HG03354 (cell line): Measurements from ENCODE around the gene BORCS8.
"Not testable (repeated sequence)": the region's sequence is repeated elsewhere in the genome, so short reads cannot be mapped to it uniquely, and the experiment has no call there.

Experiments used
- ATAC-seq: cut with Tn5 transposase; IDR thresholded peaks from one replicate; pipeline ENCODE4 v1.9.1; 2021; ENCODE audit warnings: mild to moderate bottlenecking; ENCODE audit not compliant: unreplicated experiment, poor library complexity, severe bottlenecking

Gene BORCS8

DNA sequence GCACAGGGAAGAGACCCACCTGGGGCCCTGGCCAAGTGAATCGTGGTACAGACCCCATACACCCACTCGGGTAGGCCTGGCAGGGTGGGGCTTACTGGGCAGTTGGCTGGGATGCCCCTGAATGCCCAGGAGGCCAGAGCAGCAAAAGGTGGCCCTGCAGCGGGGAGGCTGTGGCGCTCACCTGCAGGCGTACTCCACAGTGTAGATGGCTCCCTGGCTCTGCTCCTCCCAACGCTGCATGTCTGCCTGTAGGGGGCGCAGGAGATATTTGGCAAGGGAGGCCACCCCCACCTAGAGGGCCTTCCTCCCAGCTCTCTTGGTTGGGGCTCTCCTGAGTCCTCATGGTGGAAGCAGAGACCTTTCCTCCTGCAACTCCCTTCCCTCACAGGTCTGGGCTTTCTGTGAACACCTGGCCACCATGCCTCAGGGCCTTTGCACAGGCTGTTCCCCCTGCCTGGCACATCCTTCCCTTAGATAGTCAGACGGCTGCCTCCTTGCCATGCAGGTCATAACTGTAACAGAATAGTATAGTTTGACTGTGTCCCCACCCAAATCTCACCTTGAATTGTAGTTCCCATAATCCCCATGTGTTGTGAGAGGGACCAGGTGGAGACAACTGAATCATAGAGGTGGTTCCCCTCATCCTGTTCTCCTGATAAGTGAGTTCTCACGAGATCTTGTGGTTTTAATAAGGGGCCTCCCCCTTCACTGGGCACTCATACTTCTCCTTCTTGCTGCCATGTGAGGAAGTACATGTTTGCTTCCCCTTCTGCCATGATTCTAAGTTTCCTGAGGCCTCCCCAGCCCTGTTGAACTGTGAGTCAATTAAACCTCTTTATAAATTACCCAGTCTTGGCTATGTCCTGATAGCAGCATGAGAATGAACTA lies 5.9 kb downstream of the BORCS8 start:
- ATAC-seq: no peak

DNA sequence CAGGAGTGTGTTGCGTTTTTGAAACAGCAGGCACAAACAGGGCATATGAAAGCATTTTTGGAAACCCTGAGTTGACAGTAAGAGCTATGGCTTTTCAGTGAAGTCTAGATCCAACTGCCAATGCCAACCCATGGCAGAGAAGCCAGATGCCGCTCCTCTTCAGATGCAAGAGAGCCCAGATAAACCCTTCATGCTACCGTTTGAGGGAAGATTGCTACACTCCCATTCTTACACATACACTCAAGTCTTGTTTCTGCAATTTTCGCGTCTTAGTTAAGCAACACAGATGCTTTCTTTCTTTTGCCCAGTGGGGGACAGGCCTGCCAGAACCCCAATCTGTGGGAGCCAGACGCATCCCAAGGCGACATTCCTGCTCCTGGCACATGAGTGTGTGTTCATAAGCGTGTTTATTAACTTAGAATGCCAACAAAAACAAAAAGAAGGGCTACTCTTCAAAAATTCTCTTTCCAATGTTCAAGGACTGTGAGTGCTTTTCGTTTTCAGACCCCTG lies 10.4 kb downstream of the BORCS8 start:
- no peak for ATAC-seq

- no peak for ATAC-seq
These were observed 12.2 kb downstream of the BORCS8 start for GRCh38 chr19:19179548-19180441.

DNA sequence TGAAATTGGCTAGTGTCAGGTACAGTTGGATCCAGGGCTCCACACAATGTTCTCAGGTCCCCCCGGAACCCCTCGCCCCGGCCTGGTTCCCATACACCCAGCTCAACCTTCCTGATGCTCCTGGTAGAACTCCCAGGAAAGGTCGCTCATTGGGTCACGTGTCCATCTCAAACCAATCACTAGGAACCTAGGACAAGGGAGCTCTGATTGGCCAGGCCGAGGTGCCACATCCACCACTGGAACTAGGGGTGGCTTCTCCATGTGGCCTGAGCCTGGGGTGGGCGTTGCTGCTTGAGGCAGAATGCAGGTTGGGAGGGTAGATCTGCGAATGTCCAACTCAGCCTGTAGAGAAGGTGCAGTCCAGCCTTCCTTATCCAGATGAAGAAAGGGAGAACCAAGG lies 15.0 kb downstream of the BORCS8 start:
- no peak for ATAC-seq

GRCh38 chr19:19173243-19173642 lies 18.7 kb downstream of the BORCS8 start:
- ATAC-seq: not testable (repeated sequence)

- ATAC-seq: no peak
These were observed 20.0 kb downstream of the BORCS8 start for GRCh38 chr19:19171821-19172532.

GRCh38 chr19:19170873-19171672 lies 20.9 kb downstream of the BORCS8 start:
- no peak for ATAC-seq

- ATAC-seq: peak; percentile 87
These were observed 21.7 kb downstream of the BORCS8 start, which contains the start of gene MEF2B for GRCh38 chr19:19170053-19170872. Gene MEF2B, minus strand, starts transcription at chr19:19170263. Its CDS starts 19,528 bp downstream, at chr19:19150735.

DNA sequence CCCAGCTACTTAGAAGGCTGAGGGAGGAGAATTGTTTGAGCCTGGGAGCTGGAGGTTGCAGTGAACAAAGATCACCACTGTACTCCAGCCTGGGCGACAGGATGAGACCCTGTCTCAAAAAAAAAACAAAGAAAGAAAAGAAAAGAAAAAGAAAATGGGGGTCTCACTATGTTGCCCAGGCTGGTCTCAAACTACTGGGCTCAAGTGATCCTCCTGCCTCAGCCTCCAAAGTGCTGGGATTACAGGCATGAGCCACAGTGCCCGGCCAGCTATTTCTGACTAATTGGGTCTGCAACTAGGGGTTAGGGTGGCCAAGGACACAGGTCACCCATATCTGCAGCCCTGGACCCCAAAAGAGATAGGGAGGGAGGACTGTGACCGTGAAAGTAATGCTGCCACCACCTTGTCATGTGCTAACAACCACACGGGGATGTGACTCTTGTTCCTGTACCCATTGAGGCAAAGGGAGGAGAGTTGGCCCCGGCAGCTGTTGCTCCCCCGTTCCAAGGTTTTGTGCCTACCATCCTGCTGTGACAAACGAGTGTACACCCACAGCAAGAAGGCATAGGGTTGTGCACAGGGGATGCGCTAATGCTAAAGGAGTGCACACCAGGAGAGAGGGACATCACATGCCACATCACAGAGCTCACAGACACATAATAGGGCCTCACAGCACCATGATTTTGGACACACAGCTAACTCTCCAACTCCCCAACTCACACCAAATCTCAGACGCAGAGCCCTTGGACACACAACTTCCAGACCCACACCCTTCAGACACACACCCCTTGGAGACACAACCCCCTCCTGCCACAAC lies 22.5 kb downstream of the BORCS8 start:
- peak; percentile 4 for ATAC-seq

GRCh38 chr19:19167612-19168011 lies 24.3 kb downstream of the BORCS8 start:
- ATAC-seq: no peak

DNA sequence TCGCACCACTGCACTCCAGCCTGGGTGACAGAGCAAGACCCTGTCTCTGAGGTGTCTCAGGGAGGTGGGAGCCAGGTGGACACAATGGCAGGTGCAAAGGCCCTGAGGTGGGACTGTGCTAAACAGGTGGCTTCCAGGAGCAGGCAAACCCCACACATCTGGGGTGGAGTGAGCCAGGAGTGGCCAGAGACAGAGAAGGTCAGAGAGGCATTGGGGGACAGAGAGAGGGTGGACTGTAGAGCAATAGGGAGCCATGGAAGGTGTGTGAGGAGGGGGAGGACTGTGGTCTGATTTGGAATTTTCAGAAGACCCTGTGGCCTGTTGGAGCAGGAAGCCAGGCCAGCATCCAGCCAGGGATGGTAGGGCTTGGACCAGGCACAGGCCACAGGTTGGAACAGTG lies 26.6 kb downstream of the BORCS8 start:
- ATAC-seq: no peak

DNA sequence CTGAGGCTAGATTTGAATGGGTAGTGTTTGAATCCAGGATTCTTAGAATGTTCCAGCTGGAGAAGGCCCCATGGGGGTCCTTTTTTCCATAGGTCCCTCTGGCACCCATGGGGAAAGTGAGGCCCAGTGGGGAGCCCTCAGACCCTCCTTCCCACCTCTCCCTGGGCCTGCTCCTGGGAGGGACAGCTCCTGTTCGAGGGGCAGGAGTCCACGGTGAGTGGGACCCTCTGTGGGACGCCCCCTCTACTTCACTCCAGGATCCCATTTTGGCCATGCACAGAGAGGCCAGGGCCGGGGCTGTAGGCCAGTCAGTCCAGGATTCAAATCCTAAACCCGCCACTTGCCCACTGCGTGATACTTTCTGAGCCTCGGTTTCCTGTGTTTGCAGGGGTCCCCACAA lies 29.5 kb downstream of the BORCS8 start:
- ATAC-seq: no peak

GRCh38 chr19:19160461-19161035 lies 31.4 kb downstream of the BORCS8 start:
- ATAC-seq: no peak

DNA sequence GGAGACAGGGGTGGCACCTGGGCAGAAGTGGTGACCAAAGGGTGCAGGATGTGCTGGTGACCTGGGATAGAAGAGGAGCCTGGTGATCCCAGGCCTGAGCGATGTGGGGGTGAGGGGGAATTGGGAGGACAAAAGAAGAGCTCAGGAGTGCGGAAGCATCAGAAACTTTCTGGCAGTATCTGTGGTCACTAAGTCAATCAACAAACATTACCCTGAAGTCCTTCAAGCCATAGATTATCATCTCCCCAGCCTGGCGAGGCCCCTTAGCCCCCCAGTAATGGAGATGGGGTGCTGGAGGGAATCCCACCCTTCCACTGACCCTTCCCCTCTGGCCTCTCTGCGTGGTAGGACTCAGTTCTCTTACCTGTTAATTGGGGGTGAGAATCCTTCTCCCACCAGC lies 32.4 kb downstream of the BORCS8 start:
- ATAC-seq: no peak

DNA sequence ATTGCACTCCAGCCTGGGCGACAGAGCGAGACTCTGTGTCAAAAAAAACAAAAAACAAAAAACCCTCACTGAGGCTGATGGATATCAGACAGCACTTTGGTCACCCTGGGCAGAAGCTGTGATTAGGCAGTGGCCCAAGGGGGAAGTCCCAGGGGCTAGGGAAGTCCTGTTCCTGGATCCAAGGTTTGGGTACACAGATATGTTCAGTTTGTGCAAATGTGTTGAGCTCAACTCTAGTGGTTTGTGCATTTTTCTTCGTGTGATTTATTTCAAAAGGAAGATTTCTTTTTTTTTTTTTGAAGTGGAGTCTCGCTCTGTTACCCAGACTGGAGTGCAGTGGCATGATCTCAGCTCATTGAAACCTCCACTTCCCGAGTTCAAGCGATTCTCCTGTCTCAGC lies 34.1 kb downstream of the BORCS8 start:
- no peak for ATAC-seq

GRCh38 chr19:19155495-19156219 lies 36.3 kb downstream of the BORCS8 start:
- peak; percentile 76 for ATAC-seq
